Loucy (cell line): ENCODE data around the gene CSN3.
"Not testable (repeated sequence)": the region's sequence is repeated elsewhere in the genome, so short reads cannot be mapped to it uniquely, and the experiment has no call there.

Experiments used
- H2AFZ ChIP-seq: fragments of 200-600 bp; sonication (generic); 2 replicates; pipeline ENCODE4 v1.6.0; 2016; ENCODE audit warnings: antibody characterized with exemption, mild to moderate bottlenecking, low read length, moderate library complexity
- H3F3A ChIP-seq: fragments of 200-600 bp; 2 replicates; pipeline ENCODE4 v1.6.0; 2016; ENCODE audit warnings: antibody characterized with exemption, low read depth, mild to moderate bottlenecking
- H3K27me3 ChIP-seq: fragments of 200-600 bp; sonication (generic); 2 replicates; pipeline ENCODE4 v1.6.1; 2014; ENCODE audit warnings: low read length, mild to moderate bottlenecking; ENCODE audit not compliant: insufficient read depth, poor library complexity, severe bottlenecking
- H3K36me3 ChIP-seq: fragments of 200-600 bp; sonication (generic); 2 replicates; pipeline ENCODE4 v1.6.1; 2016; ENCODE audit warnings: low read length; ENCODE audit not compliant: insufficient read depth
- H3K4me1 ChIP-seq: fragments of 200-600 bp; sonication (generic); 2 replicates; pipeline ENCODE4 v1.5.1; 2014; ENCODE audit warnings: low read length, mild to moderate bottlenecking; ENCODE audit not compliant: insufficient read depth, poor library complexity, severe bottlenecking
- H3K4me2 ChIP-seq: fragments of 200-600 bp; sonication (generic); 2 replicates; pipeline ENCODE4 v1.6.0; 2014; ENCODE audit warnings: antibody characterized with exemption, low read length, low read depth, mild to moderate bottlenecking; ENCODE audit not compliant: poor library complexity, severe bottlenecking
- H3K4me3 ChIP-seq: fragments of 200-600 bp; sonication (generic); 2 replicates; pipeline ENCODE4 v1.5.1; 2014; ENCODE audit warnings: low read length, mild to moderate bottlenecking, mixed read lengths; ENCODE audit not compliant: poor library complexity, severe bottlenecking
- H3K79me2 ChIP-seq: fragments of 200-600 bp; sonication (generic); 2 replicates; pipeline ENCODE4 v1.6.1; 2014; ENCODE audit warnings: low read length; ENCODE audit not compliant: insufficient read depth
- H3K9ac ChIP-seq: fragments of 200-600 bp; sonication (generic); 2 replicates; pipeline ENCODE4 v1.6.0; 2014; ENCODE audit warnings: mild to moderate bottlenecking, low read depth, low read length, moderate library complexity; ENCODE audit not compliant: poor library complexity, severe bottlenecking
- H3K9me2 ChIP-seq: fragments of 200-600 bp; sonication (generic); replicated peaks from 2 replicates; pipeline ENCODE4 v1.6.1; 2016; ENCODE audit warnings: low read depth, low read length, mixed read lengths
- H3K9me3 ChIP-seq: fragments of 200-600 bp; sonication (generic); 2 replicates; pipeline ENCODE4 v1.6.1; 2014; ENCODE audit warnings: mild to moderate bottlenecking, antibody characterized with exemption, low read length, low read depth; ENCODE audit not compliant: insufficient read depth
- H4K20me1 ChIP-seq: fragments of 200-600 bp; sonication (generic); 2 replicates; pipeline ENCODE4 v1.6.0; 2014; ENCODE audit warnings: antibody characterized with exemption, low read length, mild to moderate bottlenecking; ENCODE audit not compliant: insufficient read depth, poor library complexity, severe bottlenecking
- CTCF ChIP-seq: fragments of 200-600 bp; sonication (generic); conservative IDR thresholded peaks from 2 replicates; pipeline ENCODE4 v1.5.1; 2014; ENCODE audit warnings: mild to moderate bottlenecking, antibody characterized with exemption, low read length
- EZH2phosphoT487 ChIP-seq: fragments of 200-600 bp; IDR thresholded peaks from 2 replicates; pipeline ENCODE4 v1.6.1; 2018; ENCODE audit warnings: antibody characterized with exemption, mild to moderate bottlenecking, moderate library complexity, borderline replicate concordance

Gene CSN3

GRCh38 chr4:70197842-70198241 lies 44.6 kb upstream of the CSN3 start:
- no peak overlapping the region for H3K4me3 ChIP-seq
- H3K4me1 ChIP-seq: no peaks in the 10 kb centered on the region
- no peaks in the 10 kb centered on the region for H3K9me3 ChIP-seq
- H3K4me2 ChIP-seq: no peak overlapping the region
- no peaks in the 10 kb centered on the region for H3K27me3 ChIP-seq
- no peaks in the 10 kb centered on the region for H3K9me2 ChIP-seq
- TF ChIP-seq EZH2phosphoT487 (no peak), CTCF (no peak)
- H2AFZ ChIP-seq: no peak overlapping the region
- no peaks in the 10 kb centered on the region for H4K20me1 ChIP-seq
- H3K9ac ChIP-seq: no peak overlapping the region
- H3K79me2 ChIP-seq: no peaks in the 10 kb centered on the region
- H3F3A ChIP-seq: no peaks in the 10 kb centered on the region
- no peaks in the 10 kb centered on the region for H3K36me3 ChIP-seq

GRCh38 chr4:70203601-70204000 lies 38.8 kb upstream of the CSN3 start:
- no peak overlapping the region for H3K4me2 ChIP-seq
- no peak overlapping the region for H3K4me3 ChIP-seq
- TF ChIP-seq EZH2phosphoT487: no peak
- no peak for TF ChIP-seq CTCF
- no peaks in the 10 kb centered on the region for H3K36me3 ChIP-seq
- H2AFZ ChIP-seq: no peak overlapping the region
- no peaks in the 10 kb centered on the region for H4K20me1 ChIP-seq
- H3K79me2 ChIP-seq: no peaks in the 10 kb centered on the region
- H3K4me1 ChIP-seq: no peaks in the 10 kb centered on the region
- H3F3A ChIP-seq: no peaks in the 10 kb centered on the region
- no peaks in the 10 kb centered on the region for H3K27me3 ChIP-seq
- H3K9me2 ChIP-seq: no peaks in the 10 kb centered on the region
- H3K9me3 ChIP-seq: no peaks in the 10 kb centered on the region
- H3K9ac ChIP-seq: no peak overlapping the region

GRCh38 chr4:70212752-70213151 lies 29.6 kb upstream of the CSN3 start:
- not testable (repeated sequence) for H3K4me3 ChIP-seq, H3K36me3 ChIP-seq, H2AFZ ChIP-seq, H3F3A ChIP-seq, H4K20me1 ChIP-seq, H3K4me2 ChIP-seq, H3K9ac ChIP-seq, H3K9me3 ChIP-seq, H3K9me2 ChIP-seq, H3K27me3 ChIP-seq, H3K4me1 ChIP-seq, H3K79me2 ChIP-seq

GRCh38 chr4:70216109-70216508 lies 26.3 kb upstream of the CSN3 start:
- H3K79me2 ChIP-seq, H3K9me2 ChIP-seq, H3F3A ChIP-seq, H3K4me3 ChIP-seq, H3K27me3 ChIP-seq, H3K4me1 ChIP-seq, H3K36me3 ChIP-seq, H3K9me3 ChIP-seq, H3K9ac ChIP-seq, H3K4me2 ChIP-seq, H2AFZ ChIP-seq, H4K20me1 ChIP-seq: not testable (repeated sequence)

- H3K9ac ChIP-seq, H3K4me2 ChIP-seq, H3K4me1 ChIP-seq, H3K79me2 ChIP-seq, H3K9me3 ChIP-seq, H3K27me3 ChIP-seq, H2AFZ ChIP-seq, H4K20me1 ChIP-seq, H3K9me2 ChIP-seq, H3K36me3 ChIP-seq, H3K4me3 ChIP-seq, H3F3A ChIP-seq: not testable (repeated sequence)
Measured at GRCh38 chr4:70216550-70216949, 25.8 kb upstream of the CSN3 start.

GRCh38 chr4:70221389-70221788 lies 21.0 kb upstream of the CSN3 start:
- not testable (repeated sequence) for H3K4me1 ChIP-seq, H3K4me3 ChIP-seq, H3K27me3 ChIP-seq, H4K20me1 ChIP-seq, H3K79me2 ChIP-seq, H3K36me3 ChIP-seq, H2AFZ ChIP-seq, H3K9me3 ChIP-seq, H3K9ac ChIP-seq, H3K9me2 ChIP-seq, H3F3A ChIP-seq, H3K4me2 ChIP-seq
